GM12872 (cell line): Measurements from ENCODE around the gene TSKU.

ENCODE experiments used
- TF ChIP-seq, protein P1 (sequence below): IDR thresholded peaks from 3 replicates; pipeline ENCODE4 v1.5.1; 2011; ENCODE audit warnings: low read depth, mild to moderate bottlenecking, low read length, moderate library complexity; ENCODE audit not compliant: insufficient read depth

The TSKU gene

DNA sequence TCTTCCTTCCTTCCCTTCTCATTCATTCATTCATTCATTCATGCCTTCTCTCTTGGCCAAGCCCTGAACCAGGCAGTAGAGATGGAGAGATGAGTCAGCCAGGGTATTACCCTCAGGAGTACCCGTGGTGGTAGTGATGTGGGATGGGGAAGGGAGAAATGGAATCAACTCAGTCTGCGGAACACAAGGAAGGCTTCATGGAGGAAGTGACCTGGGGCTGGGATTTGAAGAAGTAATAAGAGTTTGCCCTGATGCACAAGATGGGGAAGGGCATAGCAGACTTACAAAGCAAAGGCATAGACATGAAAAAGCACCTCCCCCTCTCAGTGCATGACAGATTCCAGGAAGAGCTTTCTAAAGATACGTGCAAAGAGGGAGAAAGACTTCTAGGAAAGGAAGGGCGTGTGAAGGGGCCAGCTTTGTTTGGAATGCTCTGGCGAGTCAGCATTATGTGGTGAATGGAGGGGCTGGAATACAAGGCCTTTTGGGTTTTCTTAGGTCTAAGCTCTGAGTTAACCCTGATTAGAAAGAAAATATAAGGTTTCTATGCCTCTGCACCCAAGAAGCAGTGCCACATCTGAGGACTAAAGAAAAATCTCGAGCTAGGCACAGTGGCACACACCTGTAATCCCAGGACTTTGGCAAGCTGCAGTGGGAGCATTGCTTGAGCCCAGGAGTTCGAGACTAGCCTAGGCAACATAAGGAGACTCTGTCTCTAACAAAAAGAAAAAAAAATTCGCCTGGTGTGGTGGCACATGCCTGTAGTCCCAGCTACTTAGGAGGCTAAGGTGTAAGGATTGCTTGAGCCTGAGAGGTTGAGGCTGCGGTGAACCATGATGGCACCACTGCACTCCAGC lies 41.2 kb downstream of the TSKU start:
- TF ChIP-seq, protein P1, sequence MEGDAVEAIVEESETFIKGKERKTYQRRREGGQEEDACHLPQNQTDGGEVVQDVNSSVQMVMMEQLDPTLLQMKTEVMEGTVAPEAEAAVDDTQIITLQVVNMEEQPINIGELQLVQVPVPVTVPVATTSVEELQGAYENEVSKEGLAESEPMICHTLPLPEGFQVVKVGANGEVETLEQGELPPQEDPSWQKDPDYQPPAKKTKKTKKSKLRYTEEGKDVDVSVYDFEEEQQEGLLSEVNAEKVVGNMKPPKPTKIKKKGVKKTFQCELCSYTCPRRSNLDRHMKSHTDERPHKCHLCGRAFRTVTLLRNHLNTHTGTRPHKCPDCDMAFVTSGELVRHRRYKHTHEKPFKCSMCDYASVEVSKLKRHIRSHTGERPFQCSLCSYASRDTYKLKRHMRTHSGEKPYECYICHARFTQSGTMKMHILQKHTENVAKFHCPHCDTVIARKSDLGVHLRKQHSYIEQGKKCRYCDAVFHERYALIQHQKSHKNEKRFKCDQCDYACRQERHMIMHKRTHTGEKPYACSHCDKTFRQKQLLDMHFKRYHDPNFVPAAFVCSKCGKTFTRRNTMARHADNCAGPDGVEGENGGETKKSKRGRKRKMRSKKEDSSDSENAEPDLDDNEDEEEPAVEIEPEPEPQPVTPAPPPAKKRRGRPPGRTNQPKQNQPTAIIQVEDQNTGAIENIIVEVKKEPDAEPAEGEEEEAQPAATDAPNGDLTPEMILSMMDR, result no peak

DNA sequence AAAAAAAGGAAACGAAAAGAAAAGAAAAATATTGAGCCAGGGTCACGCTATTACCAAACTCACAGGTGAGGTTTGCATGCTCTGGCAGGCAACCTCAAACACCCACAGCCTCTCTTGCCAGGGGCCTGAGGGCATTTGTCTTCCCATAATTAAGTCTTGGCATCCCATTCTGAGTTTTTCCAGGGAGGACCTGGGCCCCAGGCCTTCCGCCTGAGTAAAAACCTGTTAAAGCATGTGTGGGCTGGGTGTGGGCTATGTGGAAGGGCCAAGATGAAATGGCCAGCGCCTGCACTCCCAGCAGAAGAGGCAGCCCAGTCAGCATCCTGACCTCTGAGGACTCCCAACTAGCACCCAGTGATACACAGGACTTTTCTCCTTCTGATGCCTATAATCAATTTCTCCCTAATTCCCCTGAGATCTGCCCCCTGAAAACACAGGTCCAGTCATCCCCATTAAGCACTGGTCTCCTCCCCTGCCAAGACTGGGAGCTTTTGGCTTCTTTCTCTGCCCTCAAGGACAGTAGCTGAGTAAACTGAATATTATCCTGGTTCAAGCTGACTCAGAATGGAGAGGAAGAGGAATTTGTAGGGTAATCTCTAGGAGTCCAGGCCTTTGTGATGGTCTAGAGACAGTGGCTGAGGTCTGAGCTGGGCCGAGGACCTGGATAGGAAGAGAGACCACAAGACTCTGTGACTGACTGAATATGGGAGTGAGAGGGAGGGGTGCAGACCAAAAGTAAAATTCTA lies 42.0 kb downstream of the TSKU start:
- TF ChIP-seq, protein P1, result no peak

DNA sequence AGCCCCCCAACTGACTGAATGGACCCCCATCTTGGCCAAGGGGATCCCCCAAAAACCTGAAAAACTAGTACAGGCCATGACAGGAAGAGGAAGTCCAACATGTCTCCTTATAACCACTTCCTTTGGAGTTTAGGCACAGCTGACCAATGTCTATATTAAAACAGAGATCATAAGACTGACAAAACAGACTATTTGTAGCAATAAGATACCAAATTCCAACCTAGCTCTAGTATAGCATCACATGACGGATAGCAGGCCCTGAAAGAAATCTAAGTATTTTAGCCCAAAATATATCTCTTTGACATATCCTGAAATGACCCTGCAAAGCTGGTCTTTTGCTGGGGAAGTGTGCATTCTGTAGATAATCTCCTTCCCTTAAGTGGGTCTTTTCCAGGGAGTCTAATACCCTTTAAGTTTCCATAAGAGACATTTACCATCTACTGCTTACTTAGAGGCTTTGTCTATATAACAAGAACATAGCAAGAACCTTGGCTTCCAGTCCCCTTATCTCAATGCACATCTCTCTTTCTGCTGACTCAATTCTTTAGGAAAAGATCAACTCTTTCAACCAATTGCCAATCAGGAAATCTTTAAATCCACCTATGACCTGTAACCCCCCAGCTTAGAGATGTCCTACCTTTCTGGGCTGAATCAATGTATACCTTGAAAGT lies 42.7 kb downstream of the TSKU start:
- TF ChIP-seq, protein P1, result no peak

DNA sequence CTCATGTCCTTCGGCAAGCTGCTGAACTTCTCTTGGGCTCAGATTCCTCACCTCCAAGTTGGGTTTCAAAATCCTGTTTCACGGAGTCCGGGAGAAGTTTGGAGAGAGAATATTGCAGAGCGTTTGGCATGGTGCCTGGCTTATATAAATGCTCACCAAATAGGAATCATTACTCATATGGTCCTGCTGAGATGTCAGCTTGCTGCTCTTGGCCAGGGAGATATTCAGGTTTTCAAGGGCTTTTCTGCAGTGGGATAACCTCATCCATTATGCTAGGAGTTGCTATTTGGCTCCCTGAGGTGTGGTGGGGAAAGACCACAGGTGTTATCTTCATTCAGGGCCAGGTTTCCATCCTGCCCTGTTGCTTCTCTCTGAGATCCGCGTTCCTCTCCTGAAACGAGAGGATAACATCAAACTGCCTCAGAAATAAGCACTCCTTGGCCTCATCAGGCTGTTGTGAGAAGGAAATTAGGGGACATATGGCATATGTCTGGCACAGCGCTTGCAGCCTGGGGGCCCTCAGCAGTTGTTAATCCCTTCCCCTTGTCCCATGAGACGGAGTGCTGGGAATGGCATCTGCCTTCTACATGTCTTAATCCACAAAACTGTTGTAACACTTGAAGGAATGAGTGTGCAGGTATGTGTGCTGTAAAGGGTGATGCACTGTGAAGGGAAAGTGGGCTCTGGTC lies 47.6 kb downstream of the TSKU start:
- TF ChIP-seq, protein P1, result no peak

DNA sequence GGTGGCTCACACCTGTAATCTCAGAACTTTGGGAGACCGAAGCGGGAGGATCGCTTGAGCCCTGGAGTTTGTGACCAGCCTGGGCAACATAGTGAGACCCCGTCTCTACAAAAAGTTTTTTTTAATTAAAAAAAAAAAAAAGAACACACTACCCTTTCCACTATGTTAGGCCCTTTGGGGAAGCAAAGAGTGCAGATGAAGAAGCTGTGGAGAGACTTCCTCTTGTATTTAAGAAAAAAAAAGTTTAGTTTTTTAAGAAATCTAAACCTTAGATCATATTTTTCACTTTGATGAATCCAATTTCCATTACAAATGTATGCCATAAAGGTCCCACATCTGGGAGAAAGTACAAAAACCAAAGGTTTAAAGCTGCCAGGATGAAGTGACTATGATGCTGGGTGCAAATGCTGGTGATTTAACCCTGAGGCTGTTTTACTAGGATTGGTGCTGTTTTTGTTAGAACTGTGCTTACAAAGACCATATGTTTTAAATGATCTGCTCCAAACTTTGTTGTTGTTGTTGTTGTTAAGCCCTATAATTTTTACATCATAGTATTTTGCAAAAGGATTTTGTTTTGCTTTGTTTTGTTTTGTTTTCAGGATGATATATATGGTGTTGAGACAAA lies 48.6 kb downstream of the TSKU start:
- TF ChIP-seq, protein P1, result no peak

DNA sequence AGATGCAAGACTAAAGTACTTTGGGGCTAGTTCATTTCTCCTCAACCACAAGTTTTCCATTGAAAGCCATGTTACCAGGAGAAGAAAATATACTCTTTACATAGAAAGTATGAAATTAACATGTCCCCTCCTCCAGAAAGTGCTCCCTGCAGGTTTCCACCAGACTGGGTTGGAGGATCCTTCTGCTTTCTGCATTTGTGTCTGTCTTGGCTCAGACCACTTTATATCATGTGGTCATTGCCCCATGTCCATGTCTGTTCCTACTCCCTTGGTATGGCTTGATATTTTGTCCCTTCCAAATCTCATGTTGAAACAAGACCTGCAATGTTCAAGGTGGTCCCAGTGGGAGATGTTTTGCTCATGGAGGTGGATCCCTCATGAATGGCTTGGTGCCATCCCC lies 49.2 kb downstream of the TSKU start:
- TF ChIP-seq, protein P1, result no peak
